ENCODE results near the gene NCAM2. TPM values are rescaled to one million over a fixed set of nuclear protein-coding genes. Genes with fewer than 3 reads are reported as not detected.

Gene NCAM2
- total RNA-seq, result 0.97 and 1.4 TPM in 2 replicates

GRCh38 chr21:20997636-20998455, at the start of gene NCAM2:
Gene NCAM2, plus strand, starts transcription at chr21:20998409.

